ENCODE measurements around the gene ZNF79.

Gene ZNF79

DNA sequence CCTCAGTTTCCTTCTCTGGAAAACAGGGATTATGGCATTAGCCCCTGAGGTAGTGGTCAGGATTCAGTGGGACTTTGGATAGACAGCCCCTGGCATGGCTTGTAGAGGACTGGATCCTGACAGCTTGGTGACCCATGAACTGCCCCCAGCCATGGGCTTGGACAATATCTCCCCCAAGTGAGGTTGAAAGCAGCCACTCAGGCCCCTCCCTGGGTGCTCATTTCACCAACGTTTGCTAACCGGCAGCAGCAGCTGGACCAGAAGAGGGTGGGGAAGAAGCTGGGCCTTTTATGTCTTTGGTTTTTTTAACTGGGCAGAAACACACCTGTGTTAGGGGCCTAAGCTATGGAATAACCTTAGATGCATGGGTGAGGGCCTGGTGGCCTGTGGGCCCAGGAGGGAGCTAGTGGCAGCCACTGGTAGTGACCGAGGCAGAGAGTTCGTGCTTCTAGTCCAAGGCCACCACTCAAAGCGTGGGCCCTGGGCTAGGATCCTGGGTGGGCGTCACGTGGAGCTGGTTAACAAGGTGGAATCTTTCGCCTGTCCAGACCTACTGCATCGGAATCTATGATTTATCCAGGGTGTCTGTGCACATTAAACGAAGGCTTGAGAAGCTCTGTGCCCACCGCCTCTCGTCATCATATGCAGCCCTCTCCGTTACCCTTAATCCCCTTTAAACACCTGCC, 25.3 kb upstream of the ZNF79 start:
- DNase-seq, result no peak

DNA sequence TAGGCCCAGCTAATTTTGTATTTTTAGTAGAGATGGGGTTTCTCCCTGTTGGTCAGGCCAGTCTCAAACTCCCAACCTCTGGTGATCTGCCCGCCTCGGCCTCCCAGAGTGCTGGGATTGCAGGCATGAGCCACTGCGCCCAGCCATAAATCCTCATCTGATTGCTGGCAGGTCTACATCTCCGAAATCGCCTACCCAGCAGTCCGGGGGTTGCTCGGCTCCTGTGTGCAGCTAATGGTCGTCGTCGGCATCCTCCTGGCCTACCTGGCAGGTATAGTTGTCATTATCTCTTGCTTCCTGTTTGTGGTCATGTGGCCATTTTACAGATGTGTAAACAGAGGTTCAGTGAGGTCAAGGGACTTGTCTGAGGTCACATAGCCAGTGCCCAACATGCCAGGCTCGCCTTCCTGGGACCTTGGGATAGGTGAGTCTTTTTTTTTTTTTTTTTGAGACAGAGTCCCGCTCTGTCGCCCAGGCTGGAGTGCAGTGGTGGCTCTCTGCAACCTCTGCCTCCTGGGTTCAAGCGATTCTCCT, 24.4 kb upstream of the ZNF79 start:
- no peak for DNase-seq

DNA sequence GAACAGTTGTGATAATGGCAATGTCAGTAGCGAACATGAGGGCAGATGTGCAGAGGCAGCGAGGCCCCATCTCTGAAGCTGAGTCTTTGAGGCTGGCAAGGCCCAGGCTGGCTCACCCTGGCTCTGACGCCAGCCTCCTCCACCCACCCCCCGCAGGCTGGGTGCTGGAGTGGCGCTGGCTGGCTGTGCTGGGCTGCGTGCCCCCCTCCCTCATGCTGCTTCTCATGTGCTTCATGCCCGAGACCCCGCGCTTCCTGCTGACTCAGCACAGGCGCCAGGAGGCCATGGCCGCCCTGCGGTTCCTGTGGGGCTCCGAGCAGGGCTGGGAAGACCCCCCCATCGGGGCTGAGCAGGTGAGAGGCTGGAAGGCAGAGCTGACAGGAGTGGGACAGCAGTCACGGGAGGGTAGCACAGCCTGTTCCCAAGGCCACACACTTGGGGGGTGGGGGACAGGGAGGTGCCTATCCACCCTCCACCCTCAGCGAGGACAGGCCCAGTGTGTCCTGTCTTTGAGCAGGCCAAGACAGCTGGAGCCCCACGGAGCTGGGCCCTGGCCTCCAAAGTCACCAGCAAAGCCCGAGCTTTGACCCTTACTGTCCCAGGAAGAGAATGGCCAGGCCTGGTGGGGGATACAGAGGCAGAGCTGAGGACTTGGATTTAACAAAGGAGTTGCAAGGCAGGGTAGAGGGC, 21.6 kb upstream of the ZNF79 start:
- no peak for DNase-seq

DNA sequence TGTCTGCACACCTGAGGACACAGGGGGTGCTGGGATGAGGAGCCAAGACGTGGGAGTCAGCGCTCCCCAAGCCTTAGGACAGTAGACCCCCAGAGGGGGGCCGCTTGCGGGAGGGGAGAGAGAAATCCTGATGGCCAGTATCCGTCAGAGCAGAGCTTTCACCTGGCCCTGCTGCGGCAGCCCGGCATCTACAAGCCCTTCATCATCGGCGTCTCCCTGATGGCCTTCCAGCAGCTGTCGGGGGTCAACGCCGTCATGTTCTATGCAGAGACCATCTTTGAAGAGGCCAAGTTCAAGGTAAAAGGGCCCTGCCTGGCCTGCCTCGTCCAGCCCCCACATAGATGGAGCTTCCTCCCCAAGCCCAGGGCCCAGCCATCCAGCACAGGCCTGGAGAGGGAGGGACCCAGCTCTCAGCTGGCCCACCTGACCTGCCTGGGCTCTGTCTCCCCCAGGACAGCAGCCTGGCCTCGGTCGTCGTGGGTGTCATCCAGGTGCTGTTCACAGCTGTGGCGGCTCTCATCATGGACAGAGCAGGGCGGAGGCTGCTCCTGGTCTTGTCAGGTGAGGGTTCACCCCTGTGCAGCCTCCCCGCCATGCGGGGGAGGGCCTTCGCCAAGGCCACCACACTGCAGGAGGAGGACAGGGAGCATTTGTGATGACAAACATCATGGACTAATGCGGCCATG, 20.5 kb upstream of the ZNF79 start:
- DNase-seq, result no peak

DNA sequence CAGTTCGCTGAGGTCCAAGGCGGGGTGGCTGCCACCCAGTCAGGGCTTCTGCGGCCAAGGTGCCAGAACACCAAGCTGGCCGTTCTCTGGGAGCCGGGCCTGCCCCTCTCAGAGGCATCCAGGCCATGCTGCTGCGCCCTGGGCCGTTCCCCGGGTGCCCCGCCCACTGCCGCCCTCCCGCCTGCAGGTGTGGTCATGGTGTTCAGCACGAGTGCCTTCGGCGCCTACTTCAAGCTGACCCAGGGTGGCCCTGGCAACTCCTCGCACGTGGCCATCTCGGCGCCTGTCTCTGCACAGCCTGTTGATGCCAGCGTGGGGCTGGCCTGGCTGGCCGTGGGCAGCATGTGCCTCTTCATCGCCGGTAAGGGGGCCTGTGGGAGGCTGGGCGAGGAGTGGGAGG, 19.6 kb upstream of the ZNF79 start:
- no peak for DNase-seq

DNA sequence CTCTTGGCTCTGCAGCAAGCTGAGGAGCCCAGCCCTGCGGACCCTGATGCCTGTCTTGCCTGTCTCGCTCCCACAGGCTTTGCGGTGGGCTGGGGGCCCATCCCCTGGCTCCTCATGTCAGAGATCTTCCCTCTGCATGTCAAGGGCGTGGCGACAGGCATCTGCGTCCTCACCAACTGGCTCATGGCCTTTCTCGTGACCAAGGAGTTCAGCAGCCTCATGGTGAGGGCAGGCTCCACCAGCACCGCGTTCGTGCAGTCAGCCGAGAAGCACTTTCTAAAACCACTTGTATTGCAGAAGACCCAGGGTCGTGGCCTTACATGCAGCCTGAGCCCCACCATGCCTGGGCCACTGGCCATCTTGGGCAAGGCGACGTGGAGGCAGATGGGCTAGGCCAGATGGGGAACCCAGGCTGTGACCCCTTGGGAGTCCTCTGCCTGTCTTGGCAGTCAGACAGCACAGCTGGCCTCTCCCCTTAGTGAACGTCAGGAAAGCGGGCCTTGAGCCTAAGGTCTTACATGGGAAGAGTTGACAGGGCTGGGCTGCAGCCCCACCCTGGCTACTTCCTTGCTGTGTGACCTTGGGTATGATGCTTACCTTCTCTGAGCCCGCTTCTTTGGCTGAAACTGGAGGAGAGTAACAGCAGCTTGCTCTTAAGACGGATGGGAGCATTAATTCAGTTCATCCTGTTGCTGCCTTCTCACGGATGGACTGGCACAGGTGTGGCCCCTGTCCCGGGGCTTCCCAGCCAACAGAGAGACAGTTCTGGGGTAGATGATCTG, 18.6 kb upstream of the ZNF79 start:
- no peak for DNase-seq

DNA sequence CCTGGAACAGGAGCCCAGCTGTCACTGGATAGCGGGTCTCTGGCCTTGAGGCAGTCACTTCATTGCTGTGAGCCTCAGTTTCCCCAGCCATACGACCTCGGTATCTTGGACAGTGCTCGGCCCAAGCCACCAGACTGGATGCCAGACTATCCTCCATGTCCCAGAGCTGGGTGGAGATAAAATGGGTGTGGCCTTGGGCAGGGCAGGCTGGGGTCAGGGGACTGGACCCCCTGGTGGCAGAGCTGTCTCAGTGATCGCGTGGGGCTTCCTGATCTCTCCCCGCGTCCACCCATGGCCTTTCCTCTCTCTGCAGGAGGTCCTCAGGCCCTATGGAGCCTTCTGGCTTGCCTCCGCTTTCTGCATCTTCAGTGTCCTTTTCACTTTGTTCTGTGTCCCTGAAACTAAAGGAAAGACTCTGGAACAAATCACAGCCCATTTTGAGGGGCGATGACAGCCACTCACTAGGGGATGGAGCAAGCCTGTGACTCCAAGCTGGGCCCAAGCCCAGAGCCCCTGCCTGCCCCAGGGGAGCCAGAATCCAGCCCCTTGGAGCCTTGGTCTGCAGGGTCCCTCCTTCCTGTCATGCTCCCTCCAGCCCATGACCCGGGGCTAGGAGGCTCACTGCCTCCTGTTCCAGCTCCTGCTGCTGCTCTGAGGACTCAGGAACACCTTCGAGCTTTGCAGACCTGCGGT, 17.2 kb upstream of the ZNF79 start:
- no peak for DNase-seq

DNA sequence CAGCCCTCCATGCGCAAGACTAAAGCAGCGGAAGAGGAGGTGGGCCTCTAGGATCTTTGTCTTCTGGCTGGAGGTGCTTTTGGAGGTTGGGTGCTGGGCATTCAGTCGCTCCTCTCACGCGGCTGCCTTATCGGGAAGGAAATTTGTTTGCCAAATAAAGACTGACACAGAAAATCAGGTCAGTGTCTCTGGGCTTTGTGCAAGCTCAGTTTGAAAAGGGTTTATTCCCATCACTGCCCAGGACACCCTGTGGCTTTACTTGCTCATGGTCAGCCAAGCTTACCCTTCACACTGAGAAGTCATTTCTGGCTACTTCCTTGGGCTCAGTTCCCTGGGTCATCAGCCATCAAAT, 16.7 kb upstream of the ZNF79 start:
- DNase-seq, result no peak

DNA sequence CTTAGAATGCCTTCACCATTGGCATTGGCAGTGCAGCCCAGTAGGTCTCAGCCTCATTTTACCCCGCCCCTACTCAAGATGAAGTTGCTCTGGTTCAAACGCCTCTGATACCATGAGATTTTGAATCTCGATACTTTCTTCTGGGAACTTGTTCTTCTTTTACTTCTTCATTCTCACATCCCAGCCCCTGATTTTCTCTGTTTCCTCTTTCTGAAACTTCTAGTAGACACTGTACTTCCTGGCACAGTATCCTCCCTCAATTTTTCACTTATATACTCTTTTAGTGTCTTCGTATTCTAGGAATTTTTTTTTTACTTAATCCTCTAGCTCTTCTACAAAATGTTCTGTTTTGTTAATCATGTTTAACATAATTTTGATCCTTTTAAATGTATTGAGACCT, 13.1 kb upstream of the ZNF79 start:
- DNase-seq, result no peak

DNA sequence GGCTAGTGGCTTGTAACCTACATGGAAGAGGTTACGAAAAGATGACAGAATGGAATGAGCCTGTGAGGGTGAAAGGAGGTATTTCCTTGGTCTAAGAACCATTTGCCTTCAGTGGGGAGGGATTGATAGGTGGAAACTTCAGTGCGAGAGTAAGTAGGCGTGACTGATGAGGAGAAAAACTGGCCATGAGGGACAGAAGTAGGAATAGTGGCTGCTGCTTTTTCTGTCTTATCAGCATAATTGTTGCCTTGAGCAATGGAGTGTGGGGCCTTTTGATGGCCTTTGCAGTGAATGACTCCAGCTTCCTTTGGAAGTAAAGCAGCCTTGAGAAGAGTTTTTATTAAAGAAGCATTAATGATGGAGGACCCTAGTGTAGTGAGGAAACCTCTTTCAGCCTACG, 9.0 kb upstream of the ZNF79 start:
- DNase-seq, result no peak

DNA sequence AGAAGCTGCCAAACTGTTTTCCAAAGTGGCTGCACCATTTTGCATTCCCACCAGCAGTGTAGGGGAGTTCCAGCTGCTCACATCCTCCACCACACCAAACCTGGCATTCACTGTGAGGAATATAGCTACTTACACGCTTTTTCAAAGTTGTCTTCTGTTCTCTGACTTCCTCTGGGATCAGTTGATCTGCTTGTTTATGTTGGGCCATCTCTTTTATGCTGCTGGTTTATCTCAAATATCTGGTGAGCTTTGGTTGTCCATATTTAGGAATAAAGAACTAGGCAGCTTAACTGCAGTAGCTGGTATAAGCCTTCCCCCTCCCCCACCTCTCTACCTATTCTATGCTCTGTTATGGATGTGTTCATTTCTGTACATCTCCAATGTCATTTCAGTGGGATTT, 8.5 kb upstream of the ZNF79 start:
- DNase-seq, result no peak

DNA sequence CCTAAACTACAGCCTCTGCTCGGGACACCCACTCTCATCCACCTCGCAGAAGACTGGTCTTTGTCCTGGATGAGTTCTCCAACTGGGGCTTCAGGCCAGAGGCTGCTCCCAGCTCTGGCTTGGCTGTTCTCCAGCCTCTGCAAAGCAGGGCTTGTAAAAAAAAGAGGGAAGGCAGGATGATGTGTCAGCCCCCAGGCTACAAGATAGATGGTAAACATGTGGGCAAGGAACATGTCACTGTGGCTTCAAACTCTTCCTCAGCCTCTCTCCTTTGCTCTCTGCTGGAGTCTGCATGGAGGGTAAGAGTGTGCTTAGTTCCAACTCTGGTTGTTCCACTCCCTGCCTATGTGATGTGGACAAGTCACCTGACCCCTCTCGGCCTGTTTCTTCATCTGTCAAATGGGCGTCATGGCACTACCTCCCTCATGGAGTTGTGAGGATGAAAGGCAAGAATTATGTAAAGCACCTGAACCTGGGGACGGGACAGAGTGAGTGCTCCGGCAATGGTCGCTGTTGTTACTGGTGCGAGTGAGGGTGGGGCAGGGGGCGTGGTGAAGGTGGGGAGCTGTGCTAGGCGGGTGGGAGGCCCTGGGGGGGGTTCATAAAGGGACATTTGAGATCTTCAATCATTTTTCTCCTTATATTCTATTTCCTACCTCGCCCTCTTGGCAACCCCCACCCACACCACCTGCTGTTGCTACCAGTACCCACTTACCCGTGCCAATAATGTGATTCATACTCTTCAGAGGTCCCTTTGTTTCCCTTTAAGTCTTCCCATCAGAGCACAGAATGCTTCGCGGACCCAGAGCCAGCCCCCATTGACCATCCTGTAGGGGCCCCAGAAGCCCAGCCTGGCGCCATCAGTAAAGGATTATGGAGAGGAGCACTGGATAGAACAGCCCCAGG, 6.8 kb upstream of the ZNF79 start:
- no peak for DNase-seq

DNA sequence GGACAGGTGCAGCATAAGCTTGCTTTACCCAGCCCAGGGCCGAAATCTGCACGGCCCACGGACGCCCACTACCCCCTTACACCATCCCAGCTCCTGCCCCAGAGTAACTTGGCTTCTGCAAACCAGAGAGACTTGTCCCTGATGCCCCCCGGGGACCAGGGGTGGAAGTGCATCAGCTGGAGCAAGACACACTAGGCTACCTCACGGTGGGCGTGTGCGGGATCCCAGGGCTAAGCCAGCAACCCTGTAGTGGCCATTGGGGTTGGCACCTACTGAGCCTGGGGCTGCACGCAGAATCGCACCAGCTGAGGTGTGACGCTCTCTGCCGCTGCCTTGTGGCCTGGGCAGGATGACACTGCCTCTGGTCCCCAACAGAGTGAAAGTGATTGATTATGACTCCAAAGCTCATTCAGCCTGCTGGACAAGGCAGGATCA, 6.1 kb upstream of the ZNF79 start:
- no peak for DNase-seq

DNA sequence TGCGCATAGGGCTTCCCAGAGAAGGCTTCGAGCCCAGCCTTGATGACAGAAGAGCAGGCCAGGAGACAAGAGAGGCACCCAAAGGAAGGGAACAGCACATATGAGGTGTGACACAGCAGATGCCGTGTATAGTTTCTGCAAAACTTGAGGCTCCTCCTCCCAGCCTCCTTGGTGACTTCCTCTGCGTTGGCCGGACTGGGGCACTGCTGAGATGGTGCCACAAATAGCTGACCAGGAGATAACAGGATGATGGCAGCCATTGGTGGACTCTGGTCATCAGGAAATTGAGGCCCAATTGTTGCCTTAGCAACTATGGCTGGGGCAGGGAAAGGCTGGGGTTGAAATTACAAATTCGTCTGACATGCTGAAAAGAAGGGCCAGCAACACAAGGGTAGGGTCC, 4.8 kb upstream of the ZNF79 start:
- no peak for DNase-seq

DNA sequence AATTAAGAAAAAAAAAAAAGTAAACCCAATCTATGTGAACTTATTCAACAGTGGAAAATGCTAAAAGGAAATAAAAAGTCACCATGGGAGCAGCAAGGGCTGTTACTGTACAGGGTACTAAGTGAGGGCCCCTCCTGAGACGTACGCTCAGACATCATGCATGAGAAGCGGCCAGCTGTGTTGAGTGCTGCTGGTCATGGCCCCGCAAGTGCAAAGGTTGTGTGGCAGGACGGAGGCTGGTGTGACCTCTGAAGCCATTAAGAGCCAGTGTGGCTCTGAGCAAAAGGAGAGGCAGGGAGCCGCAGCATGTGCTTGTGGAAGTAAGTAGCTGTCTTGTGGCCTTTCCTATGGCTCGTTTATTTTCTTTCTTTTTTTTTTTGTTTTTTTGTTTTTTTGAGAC, 3.1 kb upstream of the ZNF79 start:
- DNase-seq, result no peak

DNA sequence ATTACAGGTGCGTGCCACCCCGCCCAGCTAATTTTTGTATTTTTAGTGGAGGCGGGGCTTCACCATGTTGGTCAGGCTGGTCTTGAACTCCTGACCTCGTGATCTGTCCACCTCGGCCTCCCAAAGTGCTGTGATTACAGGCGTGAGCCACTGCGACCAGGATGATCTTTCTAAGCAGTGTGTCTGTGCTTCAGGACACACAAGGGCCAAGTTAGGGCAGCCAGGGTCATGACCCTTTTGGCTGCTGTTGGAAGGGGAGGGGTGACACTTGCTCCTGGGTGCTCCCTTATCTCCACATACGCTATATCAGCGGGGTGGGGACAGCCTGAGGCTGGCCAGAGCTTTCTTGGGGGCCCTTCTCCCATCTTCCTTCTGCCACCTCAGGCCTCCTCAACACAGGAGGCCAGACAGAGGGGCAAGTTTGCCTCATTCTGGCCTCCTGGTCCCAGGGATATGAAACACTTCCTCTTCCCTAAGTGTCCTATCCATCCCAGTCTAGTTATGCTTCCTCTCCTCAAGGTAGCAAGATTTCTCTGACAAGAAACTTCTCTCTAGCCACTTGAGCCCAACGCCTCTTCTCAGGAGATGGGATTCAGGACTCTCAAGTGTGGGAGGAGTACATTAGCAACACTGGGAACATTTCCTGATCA, 1.9 kb upstream of the ZNF79 start:
- DNase-seq, result no peak

DNA sequence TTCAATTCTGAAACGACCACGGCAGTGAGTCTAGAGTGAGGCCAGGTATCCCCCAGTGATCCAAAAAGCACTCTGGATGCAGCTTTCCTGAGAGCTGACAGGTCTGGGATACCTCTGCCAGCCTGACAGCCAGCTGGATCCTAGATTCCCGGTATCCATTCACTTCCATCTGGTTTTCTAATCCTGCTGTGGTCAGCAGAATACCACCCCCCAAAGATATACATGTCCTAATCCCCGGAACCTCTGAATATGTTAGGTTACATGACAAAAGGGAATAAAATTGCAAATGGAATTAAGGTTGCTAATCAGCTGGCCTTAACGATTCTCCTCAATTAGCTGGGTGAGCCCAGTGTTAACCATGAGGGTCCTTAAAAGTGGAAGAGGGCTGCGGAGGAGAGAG, 1.4 kb upstream of the ZNF79 start:
- DNase-seq, result no peak

DNA sequence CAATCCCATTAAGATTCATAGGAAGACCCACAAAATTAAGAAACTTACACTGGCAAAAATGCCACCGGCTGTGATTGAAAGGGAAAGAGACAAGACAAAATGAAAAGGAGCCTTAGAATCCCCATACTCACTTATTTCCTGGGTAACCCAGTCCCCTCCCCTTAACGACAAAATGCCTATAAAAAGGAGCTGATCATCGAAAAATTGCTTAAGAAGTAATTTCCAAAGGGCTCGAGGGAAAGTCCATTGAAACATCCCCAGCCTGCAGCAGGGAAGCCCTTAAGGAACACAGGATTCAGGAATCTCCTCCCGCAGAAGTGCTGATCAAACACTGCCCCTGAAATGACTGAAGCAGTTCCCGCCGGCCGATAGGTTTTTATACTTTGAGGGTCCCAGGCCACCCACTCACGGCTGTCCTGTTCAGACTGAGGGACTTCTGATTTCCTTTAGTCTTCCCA, 677 bp upstream of the ZNF79 start:
- DNase-seq, result no peak

DNA sequence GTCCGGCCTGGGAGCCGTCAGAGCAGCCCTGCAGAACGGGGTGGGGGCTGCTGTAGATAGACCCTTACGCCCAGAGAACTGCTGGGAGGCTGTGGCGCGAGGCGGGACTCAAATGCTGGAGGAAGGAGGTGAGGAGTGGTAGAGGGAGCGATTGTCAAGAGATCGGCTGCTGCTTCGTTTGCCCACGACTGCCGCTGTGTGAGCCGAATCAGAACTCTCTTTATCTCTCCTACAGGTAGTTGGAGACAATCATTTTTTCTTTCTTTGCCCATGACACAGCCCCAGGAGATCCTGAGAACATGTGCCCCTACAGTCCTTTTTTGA, 456 bp downstream of the ZNF79 start:
- no peak for DNase-seq

DNA sequence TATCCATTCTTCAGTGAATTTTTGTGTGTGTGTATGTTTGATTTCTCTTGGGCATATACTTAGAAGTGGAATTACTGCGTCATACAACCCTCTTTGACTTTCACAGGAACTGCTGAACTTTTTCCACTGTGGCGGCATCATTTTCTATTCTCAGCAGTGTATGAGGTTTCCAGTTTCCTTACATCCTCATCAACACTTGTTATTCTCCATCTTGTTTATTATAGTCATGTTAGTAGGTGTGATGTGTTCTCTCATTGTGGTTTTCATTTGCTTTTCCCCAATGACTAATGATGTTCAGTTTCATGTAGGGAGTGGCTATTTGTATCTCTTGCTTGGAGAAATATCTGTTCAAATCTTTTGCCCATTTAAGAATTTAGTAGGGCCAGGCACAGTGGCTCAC, 2.6 kb downstream of the ZNF79 start:
- DNase-seq, result no peak

DNA sequence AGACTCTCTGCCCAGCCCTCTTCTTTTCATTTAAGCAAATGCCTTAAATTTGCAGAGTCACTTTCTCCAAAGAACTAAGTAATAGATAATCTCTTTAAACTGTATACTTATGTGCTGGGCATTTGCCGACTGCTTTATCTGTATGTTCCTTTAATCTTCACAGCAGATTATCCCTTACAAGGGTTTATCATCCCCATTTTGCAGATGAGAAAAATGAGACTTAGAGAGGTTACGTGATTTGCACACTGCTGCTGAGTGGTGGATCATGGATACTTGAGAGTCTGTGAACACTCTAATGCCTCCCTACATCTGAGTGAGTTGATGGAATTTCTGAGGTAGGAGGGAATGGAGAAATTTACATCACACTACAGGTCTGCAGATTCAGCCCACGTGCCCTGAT, 4.2 kb downstream of the ZNF79 start:
- no peak for DNase-seq

All from KG1 (cell line).